ENCODE results near the gene RNU6-7.

Gene RNU6-7

DNA sequence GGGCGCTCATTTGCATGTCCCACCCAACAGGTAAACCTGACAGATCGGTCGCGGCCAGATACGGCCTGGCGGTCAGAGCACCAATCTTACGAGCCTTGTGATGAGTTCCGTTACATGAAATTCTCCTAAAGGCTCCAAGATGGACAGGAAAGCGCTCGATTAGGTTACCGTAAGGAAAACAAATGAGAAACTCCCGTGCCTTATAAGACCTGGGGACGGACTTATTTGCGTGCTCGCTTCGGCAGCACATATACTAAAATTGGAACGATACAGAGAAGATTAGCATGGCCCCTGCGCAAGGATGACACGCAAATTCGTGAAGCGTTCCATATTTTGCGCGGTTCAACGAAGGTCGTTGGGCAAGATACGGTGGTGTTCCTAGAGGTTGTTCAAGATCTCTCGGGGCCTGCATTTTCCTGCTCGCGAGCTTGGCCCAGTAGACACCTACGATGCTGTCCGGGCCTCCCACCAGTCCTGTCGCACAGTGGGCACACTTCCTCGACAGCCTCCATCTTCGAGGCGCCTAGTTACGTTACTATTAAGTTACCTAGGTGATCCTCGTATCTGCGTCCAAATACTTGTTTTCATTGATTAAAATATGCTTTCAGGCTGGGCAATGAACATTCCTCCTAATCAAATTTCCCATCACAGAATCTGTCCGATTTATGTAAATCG is at the start of gene RNU6-7:
TSS of gene RNU6-7 (plus strand) at position 230 of the 675 bp plus-strand sequence.
- no peak for DNase-seq

DNA sequence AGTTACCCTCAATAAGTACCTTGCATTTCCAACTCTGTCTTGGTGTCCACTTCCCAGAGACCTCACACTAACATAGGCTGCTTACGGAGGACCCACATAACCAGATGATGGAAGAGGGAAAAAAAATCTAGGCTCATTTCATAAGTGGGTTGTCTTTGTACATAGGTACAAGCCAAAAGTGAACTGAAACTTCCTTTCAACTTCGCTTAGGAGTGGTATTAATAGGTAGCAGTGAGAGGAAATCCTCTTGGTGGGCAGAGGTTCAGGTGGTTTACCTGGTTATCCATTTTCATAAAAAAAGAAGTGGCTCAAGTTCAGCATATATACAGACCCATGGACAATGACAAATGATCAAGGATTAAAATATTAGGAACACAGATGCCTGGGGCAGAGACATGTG is 35.8 kb upstream of the RNU6-7 start:
- DNase-seq = no peak

DNA sequence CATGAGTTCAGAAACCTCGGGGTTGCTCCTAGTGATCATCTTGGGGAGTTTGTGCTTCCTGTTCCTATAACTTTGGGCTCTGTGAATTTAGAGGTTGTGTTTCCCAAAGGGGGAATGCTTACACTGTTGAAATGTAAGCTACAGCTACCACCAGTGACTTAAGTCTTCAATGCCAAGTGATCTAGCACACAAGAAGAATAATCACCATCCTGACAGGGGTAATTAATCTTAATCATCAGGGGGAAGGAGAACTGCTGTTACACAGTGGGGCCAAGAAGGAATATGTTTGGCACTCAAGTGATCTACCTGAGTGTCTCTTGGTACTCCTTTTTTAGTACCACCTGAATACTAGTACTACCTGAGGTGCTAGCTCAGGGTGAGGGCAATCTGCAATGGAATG is 34.9 kb upstream of the RNU6-7 start:
- no peak for DNase-seq

DNA sequence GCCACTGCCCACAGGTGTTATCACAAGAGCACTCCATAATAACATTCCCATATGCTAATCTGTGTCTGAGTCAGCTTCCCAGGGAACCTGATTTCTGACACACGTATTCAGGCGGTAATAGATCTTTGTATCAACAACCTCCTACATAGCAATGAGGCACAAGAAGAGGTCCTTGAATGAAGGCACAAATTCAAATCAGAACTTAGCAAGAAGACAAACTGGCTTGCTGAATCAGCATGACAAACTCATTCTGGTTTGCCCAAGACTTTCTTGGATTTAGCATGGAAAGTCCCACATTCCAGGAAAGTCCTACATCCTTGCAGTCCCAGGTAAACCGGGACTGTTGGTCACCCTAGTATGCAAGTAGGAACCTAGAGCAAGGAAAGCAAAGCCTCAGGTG is 33.9 kb upstream of the RNU6-7 start:
- no peak for DNase-seq

DNA sequence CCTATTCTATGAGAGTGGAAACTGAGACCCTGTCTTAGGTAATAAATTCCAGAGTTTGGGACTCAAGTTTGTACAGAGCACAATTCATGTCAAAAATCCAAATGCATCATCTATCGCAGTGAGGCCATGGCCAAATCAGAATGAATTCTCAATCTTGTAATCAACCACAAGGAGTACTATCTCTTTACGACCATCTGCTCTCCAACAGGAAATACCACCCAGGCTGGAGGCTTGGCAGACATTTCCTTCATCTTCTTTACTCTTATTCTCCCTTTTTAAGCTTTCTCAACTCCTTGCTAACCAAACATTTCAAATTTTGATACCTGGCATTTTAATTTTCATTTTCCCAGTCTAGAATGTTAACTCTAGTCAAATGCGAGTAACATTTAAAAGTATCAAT is 32.7 kb upstream of the RNU6-7 start:
- DNase-seq = no peak

DNA sequence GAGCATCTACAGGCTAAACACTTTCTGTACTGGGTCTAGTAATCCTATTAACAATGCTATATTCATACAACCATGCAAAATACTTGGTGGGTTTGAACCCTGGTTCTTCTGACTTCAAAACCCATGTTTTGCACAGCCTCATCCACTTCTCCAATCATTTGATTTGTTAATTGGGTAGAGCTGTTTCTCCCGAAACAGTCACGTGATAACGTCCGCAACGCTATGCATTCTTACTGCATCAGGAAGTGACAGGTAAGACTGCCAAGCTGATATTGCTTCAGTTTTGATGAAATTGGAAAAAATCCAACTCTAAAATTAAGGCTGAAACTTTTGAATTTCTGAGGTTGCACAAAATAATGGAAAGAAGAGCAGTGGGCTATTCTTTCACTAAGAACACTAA is 30.4 kb upstream of the RNU6-7 start:
- no peak for DNase-seq

DNA sequence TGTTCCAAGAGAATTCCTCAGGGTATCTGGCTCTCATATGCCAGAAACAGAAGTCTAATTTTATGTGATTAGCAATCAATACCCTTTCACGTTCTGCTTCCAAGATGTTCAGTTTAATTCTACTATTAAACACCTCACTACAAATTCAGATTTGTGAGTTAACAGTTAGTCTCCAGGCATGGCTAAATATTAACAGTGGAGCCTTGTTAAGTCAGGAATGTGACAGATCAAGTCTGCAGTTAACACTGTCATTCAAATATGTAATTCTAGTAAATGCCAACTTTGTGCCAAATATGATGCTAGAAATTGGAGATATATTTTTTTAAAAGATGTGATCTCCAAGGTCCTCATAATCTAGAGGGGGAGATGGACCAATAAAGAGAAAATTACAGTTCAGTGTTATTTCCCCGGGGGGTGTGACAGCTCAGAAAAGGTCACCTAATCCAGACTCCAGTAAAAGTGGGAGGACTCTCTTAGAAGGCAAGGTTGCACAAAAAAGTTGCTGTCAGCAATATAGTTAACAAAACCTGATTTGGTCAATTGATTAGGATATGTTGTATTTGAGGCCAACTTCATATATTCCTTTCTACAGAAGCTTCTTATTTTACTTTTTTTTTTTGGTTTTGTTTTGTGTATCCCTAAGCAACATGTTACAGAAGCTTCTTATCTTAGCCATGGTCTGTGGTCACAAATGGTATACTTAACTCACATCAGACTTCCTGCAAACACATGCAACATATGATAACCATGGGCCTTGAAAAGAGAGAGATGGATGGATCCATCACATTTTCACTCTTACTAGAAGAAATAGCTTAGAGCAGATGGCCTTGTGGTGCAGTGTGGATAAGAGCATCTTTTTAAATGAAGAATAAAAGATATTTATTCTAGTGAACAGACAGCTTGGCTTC is 18.4 kb upstream of the RNU6-7 start:
- DNase-seq = no peak

DNA sequence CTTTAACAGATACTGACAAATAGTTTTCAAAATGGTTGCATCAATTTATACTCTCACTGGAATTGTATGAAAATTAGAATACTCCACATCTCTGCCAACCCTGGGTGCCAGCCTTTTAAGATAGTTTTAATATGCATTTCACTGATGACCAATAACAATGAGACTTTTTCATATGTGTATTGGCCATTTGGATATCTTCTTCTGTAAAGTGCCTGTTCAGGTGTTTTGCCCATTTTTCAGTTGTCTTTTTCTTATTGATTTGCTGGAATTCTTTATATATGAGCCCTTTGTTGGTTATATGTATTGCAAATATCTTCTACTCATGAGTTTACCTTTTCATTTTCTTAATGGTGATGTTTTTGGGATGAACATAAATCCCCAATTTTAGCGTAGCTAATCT is 16.7 kb upstream of the RNU6-7 start:
- DNase-seq = no peak

DNA sequence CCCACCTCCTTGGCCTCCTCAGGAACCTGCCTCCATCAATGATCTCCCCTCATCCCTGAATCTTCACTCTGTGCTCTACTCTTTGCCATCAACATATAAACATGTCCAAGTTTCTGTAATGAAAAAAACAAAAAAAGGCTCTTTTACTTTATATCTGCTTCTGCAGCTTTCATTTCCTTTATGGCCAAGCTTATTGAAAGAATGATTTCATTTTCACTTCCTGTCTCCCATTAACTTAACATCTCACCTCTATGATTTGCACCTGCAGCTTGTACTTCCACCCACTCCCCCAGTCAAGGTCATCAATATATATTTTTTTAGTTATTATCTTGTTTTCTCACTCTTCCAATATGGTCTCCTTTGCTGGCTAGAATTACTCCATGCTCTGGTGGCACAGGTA is 15.6 kb upstream of the RNU6-7 start:
- no peak for DNase-seq

DNA sequence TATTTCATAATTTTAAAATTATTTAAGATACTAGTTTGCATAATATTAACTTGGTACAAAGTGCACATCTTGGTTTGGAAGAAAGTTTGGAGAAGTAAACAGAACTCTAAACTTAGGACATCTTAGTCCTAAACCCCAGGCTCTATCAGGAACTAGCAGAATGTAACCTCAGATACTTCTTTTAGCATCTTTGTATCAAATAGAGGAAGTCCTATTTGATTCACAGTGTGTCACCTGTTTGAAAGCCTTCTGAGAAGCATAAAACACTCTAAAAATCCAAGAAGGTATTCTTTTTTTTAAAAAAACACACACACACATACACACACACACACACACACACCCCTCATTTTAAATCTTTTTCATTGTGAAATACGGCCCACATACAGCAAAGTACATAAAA is 12.0 kb upstream of the RNU6-7 start:
- no peak for DNase-seq

DNA sequence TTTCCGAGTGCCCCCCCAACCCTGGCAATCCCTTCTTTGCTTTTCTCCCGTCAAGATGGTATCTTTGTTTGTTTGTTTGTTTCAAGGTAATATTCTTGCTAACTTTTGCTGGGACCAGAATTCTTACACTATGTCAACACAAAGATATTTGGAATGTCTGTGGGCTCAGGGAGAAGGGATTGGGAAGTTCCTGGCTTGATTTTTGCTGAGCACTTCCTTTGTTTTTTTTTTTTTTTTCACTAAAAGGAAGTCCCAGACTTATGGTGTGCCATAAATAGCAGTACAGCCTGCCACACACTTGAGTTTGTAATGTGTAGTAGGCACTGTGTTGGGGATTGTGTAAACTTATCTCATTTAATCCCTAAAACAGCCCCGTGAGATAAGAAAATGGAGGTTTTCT is 11.2 kb upstream of the RNU6-7 start:
- DNase-seq = no peak

DNA sequence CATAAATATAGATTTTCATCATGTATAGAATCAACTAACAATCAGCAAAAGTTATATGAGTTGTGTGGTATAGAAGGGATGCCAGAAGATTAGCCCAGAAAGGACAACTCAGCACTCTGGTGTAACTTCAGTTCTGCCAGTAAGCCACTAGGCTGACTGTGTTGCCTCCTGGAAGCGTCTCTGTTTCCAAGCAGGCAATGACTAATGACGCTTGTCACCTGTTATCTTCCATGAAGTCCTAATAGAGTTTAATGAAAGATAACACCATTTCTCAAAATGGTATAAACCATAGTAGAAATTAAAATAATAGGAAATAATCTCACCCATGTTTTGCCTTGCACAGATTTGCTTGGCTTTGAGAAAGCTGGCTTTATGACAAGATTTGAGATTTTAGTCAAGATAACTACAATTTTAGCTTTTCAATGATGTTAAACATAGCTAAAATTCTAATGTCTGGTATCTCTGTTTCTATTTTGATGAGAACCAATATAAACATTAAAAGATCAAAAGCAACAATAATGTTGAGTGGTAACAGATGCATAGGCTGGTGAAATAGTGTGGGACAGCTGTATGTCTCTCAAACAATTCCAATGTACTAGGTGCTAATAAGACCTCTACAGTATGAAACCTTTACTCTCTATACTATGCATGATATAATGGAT is 9.0 kb upstream of the RNU6-7 start:
- DNase-seq = no peak

DNA sequence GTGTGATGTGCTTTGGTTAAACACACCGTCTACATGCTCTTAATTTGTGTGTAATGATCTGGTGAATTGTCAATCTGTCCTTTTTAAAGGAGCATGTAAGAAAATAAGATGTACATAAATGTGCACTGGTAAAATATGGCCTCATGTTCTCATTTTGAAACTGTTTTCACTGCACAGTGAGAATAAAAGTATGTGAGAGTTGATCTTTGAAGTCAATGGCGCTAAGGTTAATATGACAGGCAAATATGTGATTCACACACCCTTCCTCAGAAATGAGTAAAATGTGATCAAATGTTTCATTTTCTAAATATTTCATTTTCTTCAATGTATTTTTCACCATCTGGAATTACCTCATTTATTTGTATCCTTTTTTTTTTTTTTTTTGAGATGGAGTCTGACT is 8.3 kb upstream of the RNU6-7 start:
- no peak for DNase-seq

DNA sequence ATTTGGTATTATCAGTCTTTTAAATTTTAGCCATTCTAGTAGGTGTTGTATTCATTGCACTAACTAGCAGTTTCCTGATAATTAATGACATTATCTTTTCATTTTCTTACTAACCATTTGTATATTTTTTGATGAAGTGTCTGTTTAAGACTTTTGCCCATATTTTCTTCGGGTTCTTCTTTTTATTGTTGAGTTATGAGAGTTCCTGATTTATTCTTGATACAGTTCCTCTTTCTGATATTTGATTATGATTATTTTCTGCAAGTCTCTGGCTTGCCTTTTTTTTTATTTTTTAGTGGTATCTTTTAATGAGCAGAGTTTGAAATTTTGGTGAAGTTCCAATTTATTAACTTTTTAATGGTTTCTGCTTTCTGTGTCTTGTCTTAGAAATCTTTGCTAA is 6.2 kb upstream of the RNU6-7 start:
- no peak for DNase-seq

DNA sequence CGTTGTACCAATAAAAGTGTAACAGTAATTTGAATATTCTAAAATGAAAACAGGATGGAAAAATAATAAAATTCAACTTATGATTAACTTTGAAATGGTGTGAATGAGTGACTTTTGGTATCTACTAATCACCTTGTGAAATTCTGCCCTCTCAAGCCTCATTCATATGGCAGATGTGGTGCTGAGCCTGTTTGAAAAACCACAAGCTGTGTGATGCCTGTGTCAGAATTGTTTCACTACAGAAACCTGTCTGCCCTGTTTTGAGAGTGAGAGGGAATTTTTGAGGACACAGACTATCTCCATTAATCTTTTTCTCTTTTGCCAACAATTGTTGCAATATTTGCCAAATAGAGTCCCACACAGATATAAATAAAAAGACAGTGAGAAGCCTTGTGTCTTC is 3.9 kb upstream of the RNU6-7 start:
- no peak for DNase-seq

DNA sequence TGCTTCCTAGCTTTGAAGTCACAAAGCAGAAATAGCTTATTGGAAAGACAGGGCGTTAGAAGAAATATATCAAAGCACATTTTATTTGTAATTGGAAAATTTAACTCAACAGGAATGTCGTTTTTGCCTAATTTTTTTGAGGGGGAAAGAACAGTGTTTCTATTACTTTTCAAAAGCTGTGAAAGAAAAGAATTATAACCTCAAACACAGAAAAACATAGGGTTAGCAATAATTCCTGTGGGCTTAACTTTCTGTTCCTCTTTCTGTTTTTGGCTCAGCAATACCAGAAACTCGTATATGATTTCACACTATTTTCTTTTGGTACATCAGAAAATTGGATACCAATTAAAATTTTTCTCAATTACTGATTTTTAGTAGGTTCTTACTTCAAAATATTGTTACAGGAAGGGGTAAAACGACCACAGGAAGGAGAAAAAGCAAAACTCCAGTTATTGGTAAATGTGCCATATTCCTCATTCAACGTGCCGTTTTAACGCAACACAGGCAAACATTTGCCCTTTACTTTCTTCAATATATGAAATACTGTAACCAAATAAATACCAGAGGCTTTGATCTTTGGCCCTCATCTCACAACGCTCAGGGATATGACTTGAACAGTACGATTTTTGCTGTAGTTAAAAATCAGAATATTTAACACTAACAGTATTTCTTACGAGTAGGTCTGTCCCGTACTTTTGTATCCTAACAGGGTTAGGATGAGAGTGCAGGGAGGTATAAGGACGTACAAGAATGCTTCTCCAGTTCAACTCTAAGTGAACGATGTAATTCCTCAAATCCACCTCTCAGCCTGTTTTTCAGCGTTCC is 1.3 kb upstream of the RNU6-7 start:
- DNase-seq = no peak

DNA sequence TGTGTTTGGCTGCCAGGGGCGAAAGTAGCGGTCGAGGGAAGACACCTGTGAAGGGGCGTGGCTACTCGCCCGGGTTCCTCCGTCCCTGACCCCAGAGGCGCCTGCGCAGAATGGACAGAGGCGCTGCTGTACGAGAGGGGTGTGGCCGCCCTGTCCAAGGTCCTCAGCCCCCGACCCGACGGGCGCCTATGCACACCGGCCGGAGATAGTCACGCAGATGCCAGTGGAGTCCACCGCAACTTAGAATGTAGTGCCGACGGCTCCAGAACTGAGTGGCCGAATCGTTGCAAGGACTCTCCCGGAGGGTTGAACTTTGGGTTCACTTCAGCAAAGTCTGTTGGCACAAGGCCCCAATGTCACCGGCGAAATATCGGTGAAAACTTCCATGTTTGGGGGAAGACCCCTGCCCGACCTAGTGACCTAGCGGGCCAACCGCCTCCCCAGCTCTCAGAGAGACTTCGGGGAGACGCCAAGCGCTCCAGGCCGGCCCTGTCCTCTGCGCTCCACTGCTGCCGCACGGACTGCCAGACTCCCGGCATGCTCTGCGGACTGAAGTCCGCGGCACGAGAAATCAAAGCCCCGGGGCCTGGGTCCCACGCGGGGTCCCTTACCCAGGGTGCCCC is 541 bp upstream of the RNU6-7 start:
- peak; percentile 74 for DNase-seq

DNA sequence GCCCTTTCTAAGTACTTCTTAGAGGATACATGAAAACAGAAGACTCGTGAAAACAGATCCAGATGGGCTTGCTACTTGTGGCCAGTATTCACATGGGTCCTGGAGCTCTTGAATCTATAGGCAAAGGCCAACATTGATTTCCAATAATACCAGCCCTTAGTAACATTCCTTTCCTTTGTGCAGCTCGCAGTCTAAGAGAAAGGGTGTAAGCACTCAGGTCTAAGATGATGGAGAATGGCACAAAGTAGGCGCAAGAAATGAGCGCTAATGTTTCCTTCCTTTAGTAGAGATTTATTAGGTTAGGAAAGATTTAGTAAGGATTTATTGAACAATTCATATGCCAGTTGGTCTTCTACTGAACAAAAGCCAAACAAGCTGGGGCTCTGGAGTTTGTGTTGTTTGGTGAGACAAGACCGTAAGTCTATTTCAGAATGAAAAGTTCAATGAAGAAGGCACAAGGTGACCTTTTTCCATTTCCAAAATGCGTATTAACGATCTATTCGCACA is 699 bp downstream of the RNU6-7 start:
- DNase-seq = no peak

DNA sequence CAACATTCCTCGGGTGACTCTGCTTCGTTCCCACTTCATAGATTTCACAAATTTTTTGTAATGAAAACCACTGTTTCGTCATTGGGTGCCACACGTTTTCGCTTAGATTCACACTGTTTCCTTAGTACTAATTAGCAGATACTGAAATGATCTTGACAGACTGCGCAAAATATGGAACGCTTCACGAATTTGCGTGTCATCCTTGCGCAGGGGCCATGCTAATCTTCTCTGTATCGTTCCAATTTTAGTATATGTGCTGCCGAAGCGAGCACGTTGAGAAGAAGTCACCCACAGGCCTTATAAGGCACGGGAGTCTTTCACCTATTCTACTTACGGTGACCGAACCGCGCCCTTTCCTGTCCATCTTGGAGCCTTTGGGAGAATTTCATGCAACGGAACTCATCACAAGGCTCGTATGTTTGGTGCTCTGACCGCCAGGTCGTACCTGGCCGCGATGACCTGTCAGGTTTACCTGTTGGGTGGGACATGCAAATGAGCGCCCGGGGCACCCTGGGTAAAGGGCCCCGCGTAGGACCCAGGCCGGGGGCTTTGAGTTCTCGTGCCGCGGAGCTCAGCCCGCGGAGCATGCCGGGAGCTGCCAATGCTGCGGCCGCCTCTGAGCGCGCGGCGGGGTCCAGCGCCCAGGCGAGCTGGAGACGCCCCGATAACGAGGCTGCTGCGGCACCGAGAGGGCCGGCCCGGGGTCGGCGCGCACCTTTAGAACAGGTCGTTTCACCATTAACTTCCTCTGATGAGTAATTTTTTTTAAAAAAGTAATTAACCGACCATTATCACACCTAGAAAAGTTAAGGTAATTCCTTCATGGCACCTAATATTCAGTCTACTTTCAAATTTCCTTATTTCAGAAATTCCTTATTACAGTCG is 1.4 kb downstream of the RNU6-7 start, which contains the start of gene RNU6-8:
TSS of gene RNU6-8 (minus strand) at position 272 of the 885 bp plus-strand sequence.
- peak; percentile 96 for DNase-seq

DNA sequence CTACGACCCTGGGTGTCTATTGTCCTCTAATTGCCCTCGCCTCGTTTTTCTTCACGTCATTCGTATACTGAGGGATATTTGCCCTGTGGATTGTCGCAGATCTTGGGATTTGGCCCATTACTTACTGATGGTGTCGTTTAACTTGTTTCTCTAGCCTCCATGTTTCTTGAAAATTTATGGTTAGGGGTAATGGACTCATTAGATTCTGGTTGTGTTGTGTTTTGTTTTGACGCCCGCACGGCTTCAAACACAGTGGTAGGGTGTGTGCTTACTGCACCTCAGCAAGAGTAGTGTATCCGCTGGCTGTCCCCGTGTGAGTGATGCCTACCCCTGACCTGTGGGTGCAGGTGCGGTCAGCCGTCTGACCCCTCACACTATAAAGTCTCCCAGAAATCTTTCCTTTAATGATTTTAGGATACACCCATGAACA is 2.1 kb downstream of the RNU6-7 start:
- no peak for DNase-seq

DNA sequence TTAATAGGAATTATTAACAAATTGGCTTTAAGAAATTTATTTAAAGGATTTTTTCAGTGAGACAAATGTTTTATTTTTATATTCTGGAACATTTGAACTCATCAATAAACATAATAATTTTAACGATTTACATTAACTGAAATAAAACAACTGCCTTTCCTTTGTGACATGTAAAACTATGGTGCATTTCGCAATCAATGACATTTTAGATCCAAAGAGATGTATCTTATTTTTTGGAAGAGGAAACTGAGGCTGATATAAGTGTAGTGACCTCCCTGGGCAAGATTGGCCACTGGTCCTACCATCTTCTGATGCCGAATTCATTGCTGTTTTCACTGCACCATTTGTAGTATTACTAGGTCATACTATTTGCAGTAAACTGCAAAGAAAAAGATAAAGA is 3.7 kb downstream of the RNU6-7 start:
- DNase-seq = no peak

Data from NCI-H1092 (cell line).